Kidney (tissue), 14 donors: ENCODE data around the gene METTL24. TPM values are rescaled to one million over a fixed set of nuclear protein-coding genes. Genes with fewer than 3 reads are reported as not detected.

ENCODE experiments used
- DNase-seq, 5 donors: peaks; one replicate each; pipeline ENCODE4 v3.0.0-alpha.2; 2013 to 2020
- FAIRE-seq: peaks from 2 replicates; lab custom pipeline; 2012; peaks lifted over from hg19 to GRCh38; lab: Jason Lieb, UNC
- H3K27ac ChIP-seq, 2 donors: one replicate each; pipeline ENCODE4 v1.7.0; 2013; ENCODE audit warnings: low read depth in 2 of 2, low read length in 2 of 2, inconsistent platforms in 1 of 2
- H3K27me3 ChIP-seq: one replicate; pipeline ENCODE4 v1.7.1; 2013; ENCODE audit warnings: low read length, inconsistent platforms; ENCODE audit not compliant: control insufficient read depth, insufficient read depth
- H3K36me3 ChIP-seq, 3 donors: one replicate each; pipeline versions ENCODE4 v1.7.0 to v1.7.1; 2013; ENCODE audit warnings: low read length in 3 of 3, control low read depth in 1 of 3, inconsistent platforms in 1 of 3; ENCODE audit not compliant: insufficient read depth in 3 of 3, control insufficient read depth in 2 of 3
- H3K4me1 ChIP-seq, 3 donors: one replicate each; pipeline versions ENCODE4 v1.7.0 to v1.7.1; 2013; ENCODE audit warnings: low read length in 3 of 3, inconsistent platforms in 1 of 3, low read depth in 1 of 3; ENCODE audit not compliant: control insufficient read depth in 2 of 3, insufficient read depth in 2 of 3
- H3K4me3 ChIP-seq, 3 donors: one replicate each; pipeline versions ENCODE4 v1.7.0 to v1.8.1; 2013; ENCODE audit warnings: low read length in 3 of 3, control low read depth in 1 of 3, inconsistent platforms in 1 of 3
- H3K9ac ChIP-seq, 3 donors: one replicate each; pipeline versions ENCODE4 v1.7.0 to v1.7.1; 2013; ENCODE audit warnings: low read length in 3 of 3, control low read depth in 1 of 3, inconsistent platforms in 1 of 3
- H3K9me3 ChIP-seq, 3 donors: one replicate each; pipeline versions ENCODE4 v1.7.0 to v1.7.1; 2013; ENCODE audit warnings: low read length in 3 of 3, control low read depth in 1 of 3, inconsistent platforms in 1 of 3; ENCODE audit not compliant: control insufficient read depth in 2 of 3, insufficient read depth in 1 of 3
- intact Hi-C: fragments of 100-400 bp; cut with DNase I; formaldehyde crosslinking; loops from one replicate; pipeline ENCODE4 v1.11.1; 2022
- polyA plus RNA-seq: library from polyadenylated mRNA; stranded (reverse); fragments of 350-450 nt; fragmentation: Illumina TruSeq; extraction: RNeasy Lipid Tissue Mini Kit (QIAGEN cat#74804); gene quantifications from one replicate; pipeline ENCODE4 v1.2.3, GENCODE V29; 2014; ENCODE audit warnings: low read depth, low replicate concordance; ENCODE audit not compliant: insufficient read depth
- total RNA-seq: library from RNA; stranded (reverse); fragmentation: NEBNext Ultra II Directional; extraction: Animal tissue kit (Norgen Biotek cat#: 25700); gene quantifications from one replicate; pipeline ENCODE4 v1.2.1, GENCODE V29; 2021
- TF ChIP-seq, protein P1 (sequence below): IDR thresholded peaks from 3 replicates; pipeline ENCODE4 v1.5.1; 2012; ENCODE audit warnings: mild to moderate bottlenecking, moderate library complexity, borderline replicate concordance; ENCODE audit not compliant: insufficient read depth; ENCODE audit errors: extremely low read depth
- donor health status: control.
- donor health status: control.
- donor health status: control.
- donor health status: control.
- donor health status: control.
- donor health status: DM: yes; HTN: yes; CAD: no.
- donor health status: Normal renal cell carcinoma (clear cell type).

Gene METTL24
- total and polyA plus RNA-seq, 2 donors from 2014 or later, result 1.4 to 3.5 TPM

DNA sequence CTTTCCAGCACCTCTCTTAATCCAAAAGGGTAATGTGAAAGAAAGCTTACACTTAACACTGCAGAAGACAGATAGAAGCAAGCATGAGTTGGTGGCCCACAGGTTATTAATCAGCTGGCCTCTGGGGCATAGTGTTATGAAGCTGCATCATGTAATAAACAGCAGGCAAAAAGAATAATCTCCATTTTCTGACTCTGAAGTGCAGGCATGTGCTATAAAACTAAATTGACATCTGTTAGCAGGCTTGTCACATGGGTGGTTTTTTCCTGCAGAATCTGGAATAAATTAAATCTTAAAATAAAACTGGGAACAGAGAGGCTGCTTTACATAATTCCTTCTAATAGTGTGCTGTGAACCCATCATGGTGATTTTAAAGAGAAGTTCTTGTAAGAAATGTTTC, 73.3 kb downstream of the METTL24 start:
- peaks cover 0 to 2% (median 0%) of the 10 kb centered on the region in 3 donors for H3K9me3 ChIP-seq
- intact Hi-C loops, result no loop called here
- H3K27me3 ChIP-seq, result no peaks in the 10 kb centered on the region
- TF ChIP-seq, protein P1, sequence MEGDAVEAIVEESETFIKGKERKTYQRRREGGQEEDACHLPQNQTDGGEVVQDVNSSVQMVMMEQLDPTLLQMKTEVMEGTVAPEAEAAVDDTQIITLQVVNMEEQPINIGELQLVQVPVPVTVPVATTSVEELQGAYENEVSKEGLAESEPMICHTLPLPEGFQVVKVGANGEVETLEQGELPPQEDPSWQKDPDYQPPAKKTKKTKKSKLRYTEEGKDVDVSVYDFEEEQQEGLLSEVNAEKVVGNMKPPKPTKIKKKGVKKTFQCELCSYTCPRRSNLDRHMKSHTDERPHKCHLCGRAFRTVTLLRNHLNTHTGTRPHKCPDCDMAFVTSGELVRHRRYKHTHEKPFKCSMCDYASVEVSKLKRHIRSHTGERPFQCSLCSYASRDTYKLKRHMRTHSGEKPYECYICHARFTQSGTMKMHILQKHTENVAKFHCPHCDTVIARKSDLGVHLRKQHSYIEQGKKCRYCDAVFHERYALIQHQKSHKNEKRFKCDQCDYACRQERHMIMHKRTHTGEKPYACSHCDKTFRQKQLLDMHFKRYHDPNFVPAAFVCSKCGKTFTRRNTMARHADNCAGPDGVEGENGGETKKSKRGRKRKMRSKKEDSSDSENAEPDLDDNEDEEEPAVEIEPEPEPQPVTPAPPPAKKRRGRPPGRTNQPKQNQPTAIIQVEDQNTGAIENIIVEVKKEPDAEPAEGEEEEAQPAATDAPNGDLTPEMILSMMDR, result no peak
- no peak overlapping the region for H3K9ac ChIP-seq
- no peak overlapping the region for H3K4me3 ChIP-seq
- no peak for DNase-seq
- H3K4me1 ChIP-seq, result peaks cover 0 to 17% (median 6%) of the 10 kb centered on the region in 3 donors
- FAIRE-seq, result no peak
- H3K36me3 ChIP-seq, result no peaks in the 10 kb centered on the region
- H3K27ac ChIP-seq, result no peak overlapping the region

DNA sequence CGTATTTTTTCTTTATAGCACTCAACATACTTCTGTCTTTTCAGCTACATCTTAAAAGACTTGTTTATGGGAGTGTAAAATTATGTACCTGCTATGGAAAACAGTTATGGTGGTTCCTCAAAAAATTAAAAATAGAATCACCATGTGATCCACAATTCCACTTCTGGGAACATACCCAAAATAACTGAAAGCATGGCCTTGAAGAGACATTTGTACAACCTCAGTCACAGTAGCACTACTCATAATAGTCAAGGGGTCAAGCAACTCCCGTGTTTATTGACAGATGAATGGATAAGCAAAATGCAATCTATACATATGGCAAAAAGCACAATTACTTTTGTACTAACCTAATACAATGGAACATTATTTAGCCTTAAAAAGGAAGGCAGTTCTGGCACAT, 74.5 kb downstream of the METTL24 start:
- intact Hi-C loops, result no loop called here
- no peak overlapping the region for H3K27ac ChIP-seq
- peaks cover 0 to 4% (median 0%) of the 10 kb centered on the region in 3 donors for H3K9me3 ChIP-seq
- H3K36me3 ChIP-seq, result no peaks in the 10 kb centered on the region
- H3K9ac ChIP-seq, result no peak overlapping the region
- H3K27me3 ChIP-seq, result no peaks in the 10 kb centered on the region
- FAIRE-seq (no peak), DNase-seq (no peak)
- TF ChIP-seq, protein P1, result no peak
- H3K4me3 ChIP-seq, result no peak overlapping the region
- H3K4me1 ChIP-seq, result peaks cover 0 to 17% (median 6%) of the 10 kb centered on the region in 3 donors

DNA sequence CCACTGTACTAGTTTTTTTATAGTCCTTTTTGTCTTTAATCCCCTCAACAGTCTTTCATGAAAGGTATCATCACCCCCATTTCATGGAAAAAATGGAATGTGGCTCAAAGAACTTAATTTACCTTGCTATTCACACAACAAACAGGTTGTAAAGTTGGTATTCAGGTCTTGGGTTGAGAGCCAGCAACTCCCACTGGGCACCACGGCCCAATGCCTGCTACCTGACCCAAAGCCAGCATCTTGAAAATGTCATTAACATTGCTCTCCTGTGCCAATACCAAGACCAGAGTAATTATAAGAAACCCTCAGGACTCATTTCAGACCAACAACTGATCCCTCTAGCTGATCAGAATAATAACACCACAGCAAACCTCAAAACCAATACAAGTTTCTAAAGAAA, 75.7 kb downstream of the METTL24 start:
- Histone ChIP-seq H3K9me3 (peaks cover 0 to 4% (median 0%) of the 10 kb centered on the region in 3 donors), H3K4me3 (no peak overlapping the region), H3K27me3 (no peaks in the 10 kb centered on the region), H3K9ac (no peak overlapping the region), H3K4me1 (peaks cover 0 to 13% (median under 1%) of the 10 kb centered on the region in 3 donors), H3K36me3 (no peaks in the 10 kb centered on the region), H3K27ac (no peak overlapping the region)
- TF ChIP-seq, protein P1, result no peak
- FAIRE-seq (no peak), DNase-seq (no peak)
- intact Hi-C loops, result no loop called here
